SK-N-SH (cell line): ENCODE data around the gene AAMP.

Experiments used
- POLR2AphosphoS5 ChIP-seq: IDR thresholded peaks from 2 replicates; pipeline ENCODE4 v1.6.1; 2012; ENCODE audit warnings: low read depth, low read length
- SIN3A ChIP-seq: IDR thresholded peaks from 2 replicates; pipeline ENCODE4 v1.6.1; 2012; ENCODE audit warnings: low read depth, mild to moderate bottlenecking, low read length, moderate library complexity, borderline replicate concordance

DNA sequence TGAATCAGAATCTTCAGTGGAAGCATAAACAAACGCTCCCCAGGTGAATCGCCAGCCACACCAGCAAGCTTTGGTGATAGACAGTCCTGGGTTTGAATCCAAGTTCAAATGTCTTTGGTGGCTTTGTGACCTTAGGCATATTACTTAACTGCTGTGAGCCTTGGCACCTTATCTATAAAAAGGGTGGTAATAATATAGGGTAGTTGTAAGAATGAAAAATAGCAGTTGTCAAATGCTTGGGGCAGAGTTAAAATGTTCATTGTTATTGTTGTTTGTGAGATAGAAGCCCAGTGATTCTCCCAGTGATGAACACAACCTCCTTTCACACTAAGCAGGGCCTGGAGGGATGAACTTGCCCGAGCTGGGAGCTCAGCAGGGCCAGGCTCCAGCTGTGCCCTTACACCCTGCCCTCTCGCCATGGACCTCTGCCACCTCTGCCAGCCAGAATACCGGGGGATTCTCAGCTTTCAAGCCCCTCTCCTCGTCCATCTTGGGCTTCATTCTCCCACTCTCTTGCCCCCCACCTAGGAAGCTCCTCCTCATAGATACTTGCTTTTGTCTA is 28.5 kb upstream of the AAMP start:
- no peak for TF ChIP-seq SIN3A
- no peak for TF ChIP-seq POLR2AphosphoS5
